EL (cell line): ENCODE data around the gene SNCAIP.
A peak's percentile ranks its signal among the peaks of the same experiment; 100 is the strongest.

Experiments used
- DNase-seq: peaks from one replicate; pipeline ENCODE4 v3.0.0-alpha.2; 2016

SNCAIP gene

GRCh38 chr5:122311961-122312590, at the start of gene SNCAIP:
Gene SNCAIP, plus strand, starts transcription at chr5:122312237. Its CDS starts 78,898 bp downstream, at chr5:122391135.
- peak; percentile 59 for DNase-seq

- peak; percentile 59 for DNase-seq
Observed at GRCh38 chr5:122263352-122264030, 48.5 kb upstream of the SNCAIP start.

GRCh38 chr5:122264610-122265009, 47.4 kb upstream of the SNCAIP start:
- DNase-seq: no peak

- no peak for DNase-seq
Observed at GRCh38 chr5:122267185-122267584, 44.9 kb upstream of the SNCAIP start.

GRCh38 chr5:122273696-122274095, 38.3 kb upstream of the SNCAIP start:
- DNase-seq: no peak

- no peak for DNase-seq
Observed at GRCh38 chr5:122283592-122283991, 28.4 kb upstream of the SNCAIP start.

GRCh38 chr5:122286541-122286940, 25.5 kb upstream of the SNCAIP start:
- DNase-seq: no peak

GRCh38 chr5:122287101-122287500, 24.9 kb upstream of the SNCAIP start:
- no peak for DNase-seq

GRCh38 chr5:122291000-122291901, 20.8 kb upstream of the SNCAIP start:
- peak; percentile 3 for DNase-seq

- no peak for DNase-seq
Observed at GRCh38 chr5:122292332-122292731, 19.7 kb upstream of the SNCAIP start.

GRCh38 chr5:122295138-122295537, 16.9 kb upstream of the SNCAIP start:
- DNase-seq: peak; percentile 5

GRCh38 chr5:122296871-122297270, 15.2 kb upstream of the SNCAIP start:
- DNase-seq: no peak

- DNase-seq: no peak
Observed at GRCh38 chr5:122297587-122298298, 14.3 kb upstream of the SNCAIP start.

GRCh38 chr5:122300374-122300773, 11.7 kb upstream of the SNCAIP start:
- no peak for DNase-seq

GRCh38 chr5:122301016-122301415, 11.0 kb upstream of the SNCAIP start:
- DNase-seq: no peak

GRCh38 chr5:122304471-122305215, 7.4 kb upstream of the SNCAIP start:
- DNase-seq: no peak

- no peak for DNase-seq
Observed at GRCh38 chr5:122306461-122306860, 5.6 kb upstream of the SNCAIP start.

GRCh38 chr5:122310889-122311288, 1.1 kb upstream of the SNCAIP start:
- DNase-seq: peak; percentile 13

- DNase-seq: peak; percentile 19
Observed at GRCh38 chr5:122311497-122311960, 508 bp upstream of the SNCAIP start.

GRCh38 chr5:122312591-122313406, 762 bp downstream of the SNCAIP start:
- DNase-seq: peak; percentile 34

GRCh38 chr5:122314036-122314435, 2.0 kb downstream of the SNCAIP start:
- no peak for DNase-seq
